SK-N-SH treated with all-trans-retinoic acid at 6 μM for 48 hours (cell line): ENCODE measurements around the gene SPATA6L.

Source experiments
- ATAC-seq: fragments of 200-7000 bp; cut with Tn5 transposase; 3 replicates; pipeline ENCODE4 v1.9.1; 2020; ENCODE audit warnings: mild to moderate bottlenecking, moderate library complexity
- ARNTL ChIP-seq: fragments of 450-650 bp; formaldehyde crosslinking; IDR thresholded peaks from 2 replicates; pipeline ENCODE4 v1.5.0; 2020; ENCODE audit warnings: low read depth, mild to moderate bottlenecking, moderate library complexity, borderline replicate concordance
- BACH2 ChIP-seq: fragments of 250-450 bp; sonication (Bioruptor Pico); IDR thresholded peaks from 2 replicates; pipeline ENCODE4 v1.9.0; 2021; ENCODE audit warnings: mild to moderate bottlenecking, borderline replicate concordance
- CREB5 ChIP-seq: fragments of 250-450 bp; sonication (Bioruptor Pico); IDR thresholded peaks from 2 replicates; pipeline ENCODE4 v1.5.1; 2020; ENCODE audit warnings: low read depth, mild to moderate bottlenecking, moderate library complexity
- CSDC2 ChIP-seq: fragments of 250-450 bp; sonication (Bioruptor Pico); IDR thresholded peaks from 2 replicates; pipeline ENCODE4 v1.5.0; 2020; ENCODE audit warnings: mild to moderate bottlenecking, moderate library complexity
- CSRNP3 ChIP-seq: fragments of 250-450 bp; sonication (Bioruptor Pico); IDR thresholded peaks from 2 replicates; pipeline ENCODE4 v1.5.1; 2021; ENCODE audit warnings: mild to moderate bottlenecking, moderate library complexity
- ESRRG ChIP-seq: fragments of 250-450 bp; sonication (Bioruptor Pico); IDR thresholded peaks from 2 replicates; pipeline ENCODE4 v1.6.1; 2021; ENCODE audit warnings: mild to moderate bottlenecking
- GLIS3 ChIP-seq: fragments of 250-450 bp; sonication (Bioruptor Pico); IDR thresholded peaks from 2 replicates; pipeline ENCODE4 v1.5.0; 2020; ENCODE audit warnings: mild to moderate bottlenecking, moderate library complexity
- ISL1 ChIP-seq: fragments of 250-450 bp; sonication (Bioruptor Pico); IDR thresholded peaks from 2 replicates; pipeline ENCODE4 v2.1.2; 2022; ENCODE audit warnings: mild to moderate bottlenecking, moderate library complexity
- OSR1 ChIP-seq: fragments of 250-450 bp; sonication (Bioruptor Pico); IDR thresholded peaks from 2 replicates; pipeline ENCODE4 v1.8.0; 2022; ENCODE audit warnings: moderate library complexity, mild to moderate bottlenecking, inconsistent platforms
- PATZ1 ChIP-seq: fragments of 250-450 bp; sonication (Bioruptor Pico); IDR thresholded peaks from 2 replicates; pipeline ENCODE4 v1.8.0; 2020; ENCODE audit warnings: mild to moderate bottlenecking, moderate library complexity, borderline replicate concordance
- POU6F1 ChIP-seq: fragments of 250-450 bp; sonication (Bioruptor Pico); IDR thresholded peaks from 2 replicates; pipeline ENCODE4 v1.8.0; 2021; ENCODE audit warnings: low read depth, mild to moderate bottlenecking, moderate library complexity, borderline replicate concordance
- PPARA ChIP-seq: fragments of 250-450 bp; sonication (Bioruptor Pico); IDR thresholded peaks from 2 replicates; pipeline ENCODE4 v1.5.0; 2020; ENCODE audit warnings: mild to moderate bottlenecking, borderline replicate concordance
- RARB ChIP-seq: fragments of 250-450 bp; sonication (Bioruptor Pico); IDR thresholded peaks from 2 replicates; pipeline ENCODE4 v1.8.0; 2021; ENCODE audit warnings: mild to moderate bottlenecking, moderate library complexity
- SNAI2 ChIP-seq: fragments of 250-450 bp; sonication (Bioruptor Pico); IDR thresholded peaks from 2 replicates; pipeline ENCODE4 v1.5.0; 2020; ENCODE audit warnings: mild to moderate bottlenecking, moderate library complexity
- TCF4 ChIP-seq: fragments of 250-450 bp; sonication (Bioruptor Pico); IDR thresholded peaks from 2 replicates; pipeline ENCODE4 v1.8.0; 2021; ENCODE audit warnings: mild to moderate bottlenecking, moderate library complexity, borderline replicate concordance
- TSHZ2 ChIP-seq: fragments of 250-450 bp; sonication (Bioruptor Pico); IDR thresholded peaks from 2 replicates; pipeline ENCODE4 v1.5.0; 2020; ENCODE audit warnings: mild to moderate bottlenecking, moderate library complexity
- ZC3H10 ChIP-seq: fragments of 250-450 bp; sonication (Bioruptor Pico); IDR thresholded peaks from 2 replicates; pipeline ENCODE4 v1.5.1; 2021; ENCODE audit warnings: mild to moderate bottlenecking, moderate library complexity
- ZFP3 ChIP-seq: fragments of 250-450 bp; sonication (Bioruptor Pico); IDR thresholded peaks from 2 replicates; pipeline ENCODE4 v1.5.0; 2020; ENCODE audit warnings: mild to moderate bottlenecking, moderate library complexity
- ZFP30 ChIP-seq: fragments of 450-650 bp; formaldehyde crosslinking; IDR thresholded peaks from 2 replicates; pipeline ENCODE4 v1.5.0; 2022; ENCODE audit warnings: mild to moderate bottlenecking, moderate library complexity
- ZNF565 ChIP-seq: fragments of 450-650 bp; formaldehyde crosslinking; conservative IDR thresholded peaks from 2 replicates; pipeline ENCODE4 v1.5.0; 2020; ENCODE audit warnings: low read depth, mild to moderate bottlenecking, moderate library complexity
- ZNF70 ChIP-seq: fragments of 450-650 bp; formaldehyde crosslinking; IDR thresholded peaks from 2 replicates; pipeline ENCODE4 v1.5.0; 2020; ENCODE audit warnings: mild to moderate bottlenecking, moderate library complexity
- ZNF8 ChIP-seq: fragments of 450-650 bp; formaldehyde crosslinking; IDR thresholded peaks from 2 replicates; pipeline ENCODE4 v1.5.0; 2020; ENCODE audit warnings: mild to moderate bottlenecking, moderate library complexity

Gene SPATA6L

GRCh38 chr9:4630836-4631235 lies 35.4 kb downstream of the SPATA6L start:
- TF ChIP-seq OSR1 (CRISPR knock-in tag) (no peak), ZNF70 (CRISPR knock-in tag) (no peak), PATZ1 (CRISPR knock-in tag) (no peak), TCF4 (CRISPR knock-in tag) (no peak), SNAI2 (CRISPR knock-in tag) (no peak), CSDC2 (CRISPR knock-in tag) (no peak), CSRNP3 (no peak), PPARA (CRISPR knock-in tag) (no peak), BACH2 (CRISPR knock-in tag) (no peak), CREB5 (CRISPR knock-in tag) (no peak), GLIS3 (CRISPR knock-in tag) (no peak), ZFP30 (CRISPR knock-in tag) (no peak), ZNF565 (no peak), ZNF8 (CRISPR knock-in tag) (no peak), ARNTL (CRISPR knock-in tag) (no peak), RARB (CRISPR knock-in tag) (no peak), ESRRG (CRISPR knock-in tag) (no peak), ISL1 (no peak), TSHZ2 (CRISPR knock-in tag) (no peak)
- TF ChIP-seq, all 23 proteins: peak for 0
- no peak for ATAC-seq

- TF ChIP-seq BACH2 (CRISPR knock-in tag) (no peak), PATZ1 (CRISPR knock-in tag) (no peak), GLIS3 (CRISPR knock-in tag) (no peak), ZFP30 (CRISPR knock-in tag) (no peak), PPARA (CRISPR knock-in tag) (no peak), OSR1 (CRISPR knock-in tag) (no peak), ZFP3 (CRISPR knock-in tag) (no peak), ISL1 (no peak), CSRNP3 (no peak), ZC3H10 (no peak), ESRRG (CRISPR knock-in tag) (no peak), POU6F1 (no peak)
- no peak for ATAC-seq
These were observed 44.3 kb downstream of the SPATA6L start for GRCh38 chr9:4622016-4622415.
